Neural crest cell (in vitro differentiated cells): Measurements from ENCODE around the gene CCDC91. TPM values are rescaled to one million over a fixed set of nuclear protein-coding genes. Genes with fewer than 3 reads are reported as not detected.
"Not testable (repeated sequence)": the region's sequence is repeated elsewhere in the genome, so short reads cannot be mapped to it uniquely, and the experiment has no call there.

Experiments
- DNase-seq: peaks from one replicate; pipeline ENCODE4 v3.0.0; 2021; ENCODE audit warnings: low read depth, mixed read lengths, low spot score
- H3K27ac Mint-ChIP-seq: one replicate; pipeline ENCODE4 v1.8.0; 2021; ENCODE audit warnings: mild to moderate bottlenecking, mixed read lengths; ENCODE audit not compliant: unreplicated experiment
- H3K27me3 Mint-ChIP-seq: 2 replicates; pipeline ENCODE4 v1.8.0; 2021; ENCODE audit warnings: low read depth, mild to moderate bottlenecking, mixed read lengths
- H3K36me3 Mint-ChIP-seq: 2 replicates; pipeline ENCODE4 v1.8.0; 2021; ENCODE audit warnings: low read depth, mild to moderate bottlenecking, mixed read lengths
- H3K4me1 Mint-ChIP-seq: 2 replicates; pipeline ENCODE4 v1.8.0; 2021; ENCODE audit warnings: mixed read lengths
- H3K4me3 Mint-ChIP-seq: one replicate; pipeline ENCODE4 v1.8.0; 2021; ENCODE audit warnings: mild to moderate bottlenecking, mixed read lengths
- H3K9me3 Mint-ChIP-seq: 2 replicates; pipeline ENCODE4 v1.8.0; 2021; ENCODE audit warnings: mixed read lengths
- total RNA-seq: library from RNA; stranded (reverse); gene quantifications from 2 replicates; pipeline ENCODE4 v1.2.1, GENCODE V29; 2021
- TF ChIP-seq, protein P1 (sequence below): fragments of 200-600 bp; sonication (generic); conservative IDR thresholded peaks from 2 replicates; pipeline ENCODE4 v1.5.0; 2021; ENCODE audit warnings: antibody characterized with exemption, mild to moderate bottlenecking

The CCDC91 gene
- total RNA-seq, 1 donor from 2014 or later, result 13.9 TPM

DNA sequence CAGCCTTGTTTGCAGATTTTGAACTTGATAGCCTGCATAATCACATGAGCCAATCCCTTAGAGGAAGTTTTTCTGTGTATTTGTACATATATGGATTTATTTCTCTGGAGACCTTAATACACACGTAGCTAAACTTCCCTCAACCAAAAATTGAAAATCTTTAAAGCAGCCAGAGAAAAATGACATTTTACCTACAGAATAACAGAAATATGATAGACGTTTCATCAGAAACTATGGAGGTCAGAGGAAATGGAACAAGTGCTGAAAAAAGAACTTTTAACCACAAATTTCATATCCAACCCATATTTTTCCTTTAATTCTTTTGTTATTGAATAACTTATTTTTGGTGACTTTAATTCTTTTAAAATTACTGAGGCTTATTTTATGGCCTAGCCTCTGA, 177.7 kb downstream of the CCDC91 start:
- Mint-ChIP-seq H3K4me3 (no peak overlapping the region), H3K9me3 (peaks cover 17% of the 10 kb centered on the region), H3K27ac (no peak overlapping the region), H3K4me1 (no peaks in the 10 kb centered on the region), H3K36me3 (peaks cover 54% of the 10 kb centered on the region), H3K27me3 (no peaks in the 10 kb centered on the region)
- no peak for DNase-seq
- TF ChIP-seq, protein P1, sequence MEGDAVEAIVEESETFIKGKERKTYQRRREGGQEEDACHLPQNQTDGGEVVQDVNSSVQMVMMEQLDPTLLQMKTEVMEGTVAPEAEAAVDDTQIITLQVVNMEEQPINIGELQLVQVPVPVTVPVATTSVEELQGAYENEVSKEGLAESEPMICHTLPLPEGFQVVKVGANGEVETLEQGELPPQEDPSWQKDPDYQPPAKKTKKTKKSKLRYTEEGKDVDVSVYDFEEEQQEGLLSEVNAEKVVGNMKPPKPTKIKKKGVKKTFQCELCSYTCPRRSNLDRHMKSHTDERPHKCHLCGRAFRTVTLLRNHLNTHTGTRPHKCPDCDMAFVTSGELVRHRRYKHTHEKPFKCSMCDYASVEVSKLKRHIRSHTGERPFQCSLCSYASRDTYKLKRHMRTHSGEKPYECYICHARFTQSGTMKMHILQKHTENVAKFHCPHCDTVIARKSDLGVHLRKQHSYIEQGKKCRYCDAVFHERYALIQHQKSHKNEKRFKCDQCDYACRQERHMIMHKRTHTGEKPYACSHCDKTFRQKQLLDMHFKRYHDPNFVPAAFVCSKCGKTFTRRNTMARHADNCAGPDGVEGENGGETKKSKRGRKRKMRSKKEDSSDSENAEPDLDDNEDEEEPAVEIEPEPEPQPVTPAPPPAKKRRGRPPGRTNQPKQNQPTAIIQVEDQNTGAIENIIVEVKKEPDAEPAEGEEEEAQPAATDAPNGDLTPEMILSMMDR, result no peak

DNA sequence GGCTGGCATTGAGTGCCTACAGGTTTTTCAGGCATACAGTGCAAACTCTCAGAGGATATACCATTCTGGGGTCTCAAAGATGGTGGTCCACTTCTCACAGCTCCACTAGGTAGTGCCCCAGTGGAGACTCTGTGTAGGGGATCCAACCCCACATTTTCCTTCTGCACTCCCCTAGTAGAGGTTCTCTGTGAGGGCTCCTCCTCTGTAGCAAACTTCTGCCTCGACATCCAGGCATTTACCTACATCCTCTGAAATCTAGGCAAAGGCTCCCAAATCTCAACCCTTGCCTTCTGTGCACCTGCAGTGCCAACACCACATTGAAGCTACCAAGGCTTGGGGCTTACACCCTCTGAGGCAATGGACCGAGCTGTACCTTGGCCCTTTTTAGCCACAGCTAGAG, 179.2 kb downstream of the CCDC91 start:
- TF ChIP-seq, protein P1, result no peak
- Mint-ChIP-seq H3K27me3 (no peaks in the 10 kb centered on the region), H3K9me3 (peaks cover 26% of the 10 kb centered on the region), H3K27ac (no peak overlapping the region), H3K36me3 (peaks cover 62% of the 10 kb centered on the region), H3K4me1 (no peaks in the 10 kb centered on the region), H3K4me3 (no peak overlapping the region)
- no peak for DNase-seq

DNA sequence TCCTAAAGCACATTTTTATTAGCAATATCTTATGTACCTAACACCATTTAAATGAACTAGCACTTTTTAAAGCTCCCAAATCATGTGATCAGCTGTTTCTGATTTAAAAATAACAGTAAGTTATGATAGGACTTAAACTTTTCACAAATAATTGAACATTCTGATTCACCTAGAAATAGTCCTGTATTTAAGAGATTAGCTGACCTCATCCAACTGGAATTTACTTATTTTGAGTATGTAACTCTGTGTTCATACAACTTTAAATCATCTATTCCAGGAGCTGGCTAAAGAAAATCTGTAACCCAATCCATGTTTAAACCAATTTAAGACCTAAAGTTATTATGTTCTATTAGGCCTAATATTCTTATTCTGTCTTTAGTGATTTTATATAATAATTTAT, 184.3 kb downstream of the CCDC91 start:
- peaks cover 34% of the 10 kb centered on the region for H3K36me3 Mint-ChIP-seq
- TF ChIP-seq, protein P1, result no peak
- no peak for DNase-seq
- no peaks in the 10 kb centered on the region for H3K4me1 Mint-ChIP-seq
- H3K9me3 Mint-ChIP-seq, result peaks cover 19% of the 10 kb centered on the region
- H3K4me3 Mint-ChIP-seq, result no peak overlapping the region
- no peak overlapping the region for H3K27ac Mint-ChIP-seq
- H3K27me3 Mint-ChIP-seq, result no peaks in the 10 kb centered on the region

DNA sequence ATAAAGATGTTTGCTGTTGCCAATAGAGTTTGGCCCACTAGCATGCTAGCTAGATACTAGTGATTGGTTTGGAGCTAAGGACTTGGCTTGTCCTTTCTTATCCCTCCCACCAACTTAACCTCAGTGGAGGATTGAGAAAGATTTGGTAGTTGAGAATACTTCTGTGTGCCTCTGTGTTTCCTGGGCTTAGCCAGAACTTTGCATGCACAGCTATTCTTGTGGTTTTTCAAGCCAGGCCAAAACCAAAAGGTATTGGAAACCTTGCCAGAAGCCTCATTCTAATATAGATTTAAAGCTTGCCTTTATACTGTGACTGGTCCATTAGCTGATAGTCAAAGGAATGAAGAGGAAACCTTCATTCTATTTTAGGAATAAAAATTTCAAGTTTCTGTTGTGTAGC, 188.5 kb downstream of the CCDC91 start:
- H3K27me3 Mint-ChIP-seq, result no peaks in the 10 kb centered on the region
- no peak for DNase-seq
- TF ChIP-seq, protein P1, result no peak
- H3K4me3 Mint-ChIP-seq, result no peak overlapping the region
- H3K9me3 Mint-ChIP-seq, result peaks cover 2% of the 10 kb centered on the region
- H3K4me1 Mint-ChIP-seq, result no peaks in the 10 kb centered on the region
- H3K36me3 Mint-ChIP-seq, result peaks cover 4% of the 10 kb centered on the region
- H3K27ac Mint-ChIP-seq, result no peak overlapping the region

DNA sequence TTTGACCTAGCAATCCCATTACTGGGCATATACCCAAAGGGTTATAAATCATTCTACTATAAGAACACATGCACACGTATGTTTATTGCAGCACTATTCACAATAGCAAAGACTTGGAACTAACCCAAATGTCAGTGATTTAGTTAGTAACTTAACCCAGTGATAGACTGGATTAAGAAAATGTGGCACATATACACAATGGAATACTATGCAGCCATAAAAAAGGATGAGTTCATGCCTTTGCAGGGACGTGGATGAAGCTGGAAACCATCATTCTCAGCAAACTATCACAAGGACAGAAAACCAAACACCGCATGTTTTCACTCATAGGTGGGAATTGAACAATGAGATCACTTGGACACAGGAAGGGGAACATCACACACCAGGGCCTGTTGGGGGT, 189.5 kb downstream of the CCDC91 start:
- H3K4me1 Mint-ChIP-seq, H3K9me3 Mint-ChIP-seq, H3K27me3 Mint-ChIP-seq, H3K27ac Mint-ChIP-seq, DNase-seq, H3K36me3 Mint-ChIP-seq, H3K4me3 Mint-ChIP-seq: not testable (repeated sequence)

DNA sequence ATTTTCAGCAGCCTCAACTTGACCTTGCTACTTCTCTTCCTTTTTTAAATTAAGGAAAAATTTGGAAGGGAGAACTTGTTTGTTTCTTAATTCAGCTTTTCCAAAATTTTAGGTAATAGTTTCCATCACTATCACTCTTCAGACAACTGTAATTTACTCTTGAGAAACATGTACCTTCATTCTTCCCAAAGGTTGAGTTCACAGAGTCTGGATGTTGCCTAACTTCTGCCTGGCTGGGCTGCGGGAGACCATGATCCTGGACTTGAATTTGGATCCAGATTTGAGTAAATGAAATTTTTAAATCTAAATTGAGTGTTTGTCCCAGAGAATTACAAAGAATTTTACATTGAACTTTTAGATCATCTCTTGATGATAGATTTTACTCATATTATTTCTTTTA, 193.1 kb downstream of the CCDC91 start:
- no peak for DNase-seq
- Mint-ChIP-seq H3K9me3 (peaks cover 7% of the 10 kb centered on the region), H3K4me3 (no peak overlapping the region), H3K27me3 (no peaks in the 10 kb centered on the region), H3K27ac (no peak overlapping the region), H3K36me3 (peaks cover 10% of the 10 kb centered on the region), H3K4me1 (no peaks in the 10 kb centered on the region)
- TF ChIP-seq, protein P1, result no peak
